Stimulated activated naive CD8-positive, alpha-beta T cell treated with anti-CD3 and anti-CD28 coated beads, Interleukin-15, amount 100 ng/mL, for 72 hours (primary cell): ENCODE results near the gene AGPS.

Experiments
- ATAC-seq: fragments of 150-1000 bp; cut with Tn5 transposase; 2 replicates; pipeline ENCODE4 v1.10.0; 2021; ENCODE audit warnings: mild to moderate bottlenecking, moderate library complexity
- DNase-seq, 2 donors: peaks; one replicate each; pipeline ENCODE4 v3.0.0; 2021 to 2022
- H3K27ac Mint-ChIP-seq, 2 donors: one replicate each; pipeline ENCODE4 v1.8.0; 2022; ENCODE audit warnings: mild to moderate bottlenecking in 2 of 2, mixed read lengths in 2 of 2, moderate library complexity in 2 of 2
- H3K27me3 Mint-ChIP-seq: one replicate; pipeline ENCODE4 v1.8.0; 2022; ENCODE audit warnings: mixed read lengths
- H3K4me1 Mint-ChIP-seq: one replicate; pipeline ENCODE4 v1.8.0; 2022; ENCODE audit warnings: mild to moderate bottlenecking, mixed read lengths
- H3K4me3 Mint-ChIP-seq, 2 donors: one replicate each; pipeline ENCODE4 v1.8.0; 2022; ENCODE audit warnings: mild to moderate bottlenecking in 2 of 2, mixed read lengths in 2 of 2, moderate library complexity in 1 of 2
- H3K9me3 Mint-ChIP-seq, 2 donors: one replicate each; pipeline ENCODE4 v1.8.0; 2022; ENCODE audit warnings: mixed read lengths in 2 of 2

Gene AGPS

DNA sequence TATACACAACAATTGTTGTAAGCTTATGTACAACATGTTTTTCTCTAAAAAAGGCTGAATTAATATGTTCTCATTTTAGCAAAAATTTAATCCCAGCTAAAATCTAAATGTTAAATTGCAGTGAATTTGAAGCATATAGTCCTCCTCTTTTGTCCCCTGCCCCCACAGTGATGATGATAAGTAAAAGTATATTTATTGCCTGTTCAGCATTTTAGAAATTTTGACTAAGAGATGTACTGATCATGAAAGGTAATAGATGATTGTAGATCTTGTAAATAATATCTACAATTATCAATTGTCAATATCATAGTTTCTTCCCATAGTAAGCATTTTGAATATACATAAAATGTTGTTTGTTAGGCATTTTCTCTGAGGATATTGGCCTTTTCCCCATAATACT, 113.9 kb downstream of the AGPS start:
- Mint-ChIP-seq H3K27me3 (no peaks in the 10 kb centered on the region), H3K27ac (no peak overlapping the region), H3K4me1 (no peaks in the 10 kb centered on the region)

DNA sequence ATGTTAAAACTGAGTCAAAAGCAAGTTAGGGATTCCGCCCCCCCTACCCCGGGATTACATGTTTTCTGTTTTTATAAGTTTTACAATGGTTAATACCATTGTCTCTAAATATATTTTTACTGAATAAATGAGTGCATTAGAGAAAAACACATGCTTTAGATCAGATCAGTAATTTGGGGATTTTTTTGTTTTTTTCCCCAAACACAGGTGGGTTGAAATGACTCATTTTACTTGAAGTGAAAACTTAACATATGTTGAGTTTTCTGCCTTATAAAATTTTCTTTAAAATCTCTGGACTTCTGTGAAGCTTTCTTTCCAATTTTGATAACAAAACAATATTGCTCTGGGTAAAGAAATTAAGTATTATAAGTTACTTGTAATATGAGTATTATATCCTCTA, 114.4 kb downstream of the AGPS start:
- no peaks in the 10 kb centered on the region for H3K4me1 Mint-ChIP-seq
- no peak overlapping the region for H3K27ac Mint-ChIP-seq
- no peak overlapping the region for H3K4me3 Mint-ChIP-seq

More for the DNA sequence above, 113.9 kb downstream of the AGPS start:
- ATAC-seq (no peak), DNase-seq (no peak)
- H3K9me3 Mint-ChIP-seq: no peaks in the 10 kb centered on the region
- H3K4me3 Mint-ChIP-seq: no peak overlapping the region

DNA sequence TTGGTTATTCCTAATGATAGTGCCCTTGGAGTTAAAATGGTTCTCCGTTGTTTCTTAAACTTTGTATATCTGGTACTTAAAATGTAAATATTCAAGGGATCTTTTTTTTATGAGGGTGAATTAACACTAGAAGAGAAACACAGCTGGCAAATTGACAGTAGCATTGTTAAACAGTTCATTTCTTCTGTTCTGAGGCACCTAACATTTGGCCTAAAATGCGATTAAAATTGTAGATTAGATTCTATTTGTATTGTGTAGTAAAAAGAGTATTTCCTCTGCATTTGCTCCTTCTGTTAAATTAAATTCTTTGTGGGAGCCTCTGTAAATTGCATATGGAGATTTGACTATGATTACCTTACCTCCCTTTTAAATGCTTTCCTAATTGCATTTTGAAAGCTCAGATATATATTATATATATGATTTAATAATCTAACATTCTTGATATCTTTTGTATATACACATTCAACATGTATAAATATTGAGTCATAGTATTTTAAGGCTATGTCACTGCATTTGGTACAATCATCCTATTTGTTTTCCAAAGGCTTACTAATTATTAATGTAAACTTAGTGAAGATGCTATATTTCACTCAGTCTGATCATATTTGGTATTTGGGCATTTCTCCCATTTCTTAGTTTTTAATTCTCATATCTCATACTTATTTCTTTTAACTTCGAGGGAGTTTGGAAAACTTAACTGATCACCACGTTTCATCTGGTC, 124.4 kb downstream of the AGPS start:
- Mint-ChIP-seq H3K27ac (no peak overlapping the region), H3K9me3 (no peaks in the 10 kb centered on the region), H3K4me3 (no peak overlapping the region), H3K4me1 (peaks cover 6% of the 10 kb centered on the region), H3K27me3 (no peaks in the 10 kb centered on the region)
- ATAC-seq: no peak
- no peak for DNase-seq

More for the DNA sequence above, 114.4 kb downstream of the AGPS start:
- DNase-seq (no peak), ATAC-seq (no peak)
- no peaks in the 10 kb centered on the region for H3K9me3 Mint-ChIP-seq
- no peaks in the 10 kb centered on the region for H3K27me3 Mint-ChIP-seq

DNA sequence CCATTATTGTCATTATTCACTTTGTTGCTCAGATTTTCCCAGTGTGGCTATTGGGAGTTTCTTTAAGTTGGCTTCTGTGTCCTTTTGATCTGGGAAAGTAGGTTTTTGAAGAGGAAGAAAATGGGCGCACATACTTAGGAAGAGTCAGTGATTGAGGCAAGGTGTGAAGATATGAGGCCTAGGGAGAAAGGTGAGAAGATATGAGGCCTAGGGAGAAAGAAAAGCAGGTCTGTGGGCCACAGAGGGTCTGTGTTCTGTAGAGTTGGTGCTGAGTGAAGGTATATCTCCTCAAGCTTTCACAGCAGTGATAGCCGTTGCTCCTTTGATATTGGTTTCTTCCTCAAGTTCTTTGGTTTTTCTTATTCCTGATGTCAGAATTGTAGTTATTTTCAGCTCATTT, 126.2 kb downstream of the AGPS start:
- Mint-ChIP-seq H3K27me3 (no peaks in the 10 kb centered on the region), H3K4me3 (no peak overlapping the region), H3K27ac (no peak overlapping the region)

DNA sequence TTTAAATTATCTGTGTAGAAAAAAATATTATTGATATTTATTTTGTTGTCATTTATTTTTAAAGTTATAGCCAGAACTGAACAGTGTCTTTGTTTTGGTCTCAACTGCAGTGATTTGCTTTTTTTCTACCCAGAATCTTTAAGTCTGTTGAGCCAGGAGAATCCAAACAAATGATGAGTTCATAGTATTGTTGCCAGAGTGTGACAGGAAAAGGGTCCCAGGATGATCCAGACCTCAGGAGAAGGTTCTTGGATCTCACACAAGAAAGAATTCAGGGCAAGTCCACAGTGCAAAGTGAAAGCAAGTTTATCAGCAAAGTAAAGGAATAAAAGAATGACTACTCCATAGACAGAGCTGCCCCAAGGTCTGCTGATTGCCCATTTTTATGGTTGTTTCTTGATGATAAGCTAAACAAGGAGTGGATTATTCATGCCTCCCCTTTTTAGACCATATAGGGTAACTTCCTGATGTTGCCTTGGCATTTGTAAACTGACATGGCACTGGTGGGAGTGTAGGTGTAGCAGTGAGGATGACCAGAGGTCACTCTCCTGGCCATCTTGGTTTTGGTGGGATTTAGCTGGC, 127.1 kb downstream of the AGPS start:
- H3K4me3 Mint-ChIP-seq: no peak overlapping the region
- DNase-seq: no peak
- peaks cover 6% of the 10 kb centered on the region for H3K4me1 Mint-ChIP-seq
- no peaks in the 10 kb centered on the region for H3K27me3 Mint-ChIP-seq
- no peaks in the 10 kb centered on the region for H3K9me3 Mint-ChIP-seq
- no peak overlapping the region for H3K27ac Mint-ChIP-seq
- ATAC-seq: no peak

More for the DNA sequence above, 126.2 kb downstream of the AGPS start:
- Mint-ChIP-seq H3K4me1 (peaks cover 6% of the 10 kb centered on the region), H3K9me3 (no peaks in the 10 kb centered on the region)
- DNase-seq: no peak
- ATAC-seq: no peak

DNA sequence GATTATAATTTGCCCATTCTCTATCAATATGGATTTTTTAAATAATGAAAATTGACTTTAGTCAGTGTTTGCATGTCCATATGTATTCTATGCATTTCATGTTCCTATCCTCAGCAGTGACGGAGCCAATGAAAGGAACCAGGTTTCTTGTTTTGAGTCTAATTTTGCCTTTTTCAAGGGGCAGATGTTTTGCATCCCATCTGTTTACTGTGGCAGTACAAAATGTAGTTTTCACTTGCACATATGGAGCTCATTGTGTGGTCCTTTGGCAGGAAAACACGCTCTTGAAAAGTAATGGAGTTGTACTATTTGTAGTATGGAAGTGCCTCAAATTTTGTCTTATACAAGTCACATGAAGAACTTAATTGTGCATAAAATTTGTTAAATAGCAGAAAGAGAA, 127.8 kb downstream of the AGPS start:
- no peaks in the 10 kb centered on the region for H3K27me3 Mint-ChIP-seq
- no peak overlapping the region for H3K4me3 Mint-ChIP-seq

DNA sequence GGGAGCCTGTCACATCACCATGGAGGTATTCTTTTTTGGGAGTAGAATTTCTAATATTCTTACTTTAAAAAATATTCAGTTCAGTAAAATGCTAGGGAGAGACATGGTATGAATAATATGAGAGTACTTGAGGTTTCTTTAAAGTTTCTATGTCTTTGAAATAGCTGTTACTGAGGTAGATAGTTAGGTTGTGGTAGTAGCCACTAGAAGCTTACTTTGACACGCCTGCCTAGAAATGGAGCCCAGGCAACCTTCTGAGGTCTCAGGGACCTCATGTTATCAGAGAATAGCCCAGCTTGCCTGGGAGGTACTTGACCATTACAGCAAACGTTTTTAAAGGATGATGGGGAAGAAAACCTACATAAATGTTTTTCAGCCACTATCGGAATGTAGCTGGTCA, 131.2 kb downstream of the AGPS start:
- H3K4me1 Mint-ChIP-seq: no peaks in the 10 kb centered on the region
- DNase-seq (no peak), ATAC-seq (peak; percentile 78)
- no peaks in the 10 kb centered on the region for H3K27me3 Mint-ChIP-seq
- no peak overlapping the region for H3K4me3 Mint-ChIP-seq
- no peak overlapping the region for H3K27ac Mint-ChIP-seq
- no peaks in the 10 kb centered on the region for H3K9me3 Mint-ChIP-seq

More for the DNA sequence above, 127.8 kb downstream of the AGPS start:
- Mint-ChIP-seq H3K9me3 (no peaks in the 10 kb centered on the region), H3K27ac (no peak overlapping the region), H3K4me1 (peaks cover 3% of the 10 kb centered on the region)
- DNase-seq (no peak), ATAC-seq (no peak)

DNA sequence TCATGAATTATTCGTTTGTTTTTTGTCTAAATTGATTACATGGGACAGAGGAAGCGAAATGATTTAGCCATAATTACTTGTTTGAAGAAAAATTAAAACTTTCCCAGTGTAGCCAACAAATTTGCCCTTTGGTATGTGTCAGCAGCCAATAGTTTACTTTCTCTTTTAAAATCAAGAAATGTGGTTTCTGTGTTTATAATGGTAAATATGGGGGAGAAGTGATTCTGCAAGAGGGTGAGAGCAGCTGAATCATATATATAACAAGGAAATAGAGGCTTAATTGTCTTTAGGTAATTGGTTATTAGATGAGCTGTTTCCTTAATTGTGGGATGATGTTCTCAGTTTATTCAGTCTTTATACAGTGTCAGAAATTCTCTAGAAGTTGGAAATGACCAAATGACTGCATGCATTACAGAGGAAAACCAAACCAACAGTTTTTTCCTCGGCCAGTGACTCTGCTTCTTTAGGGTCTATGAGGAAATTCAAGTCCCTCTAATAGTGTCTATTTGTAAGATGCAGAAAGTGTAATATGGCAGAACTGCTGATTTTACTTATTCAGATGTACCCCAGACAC, 132.9 kb downstream of the AGPS start:
- no peaks in the 10 kb centered on the region for H3K4me1 Mint-ChIP-seq
- H3K4me3 Mint-ChIP-seq: no peak overlapping the region
- no peak for DNase-seq
- no peak overlapping the region for H3K27ac Mint-ChIP-seq
- no peaks in the 10 kb centered on the region for H3K9me3 Mint-ChIP-seq
- peak; percentile 45 for ATAC-seq
- H3K27me3 Mint-ChIP-seq: no peaks in the 10 kb centered on the region

DNA sequence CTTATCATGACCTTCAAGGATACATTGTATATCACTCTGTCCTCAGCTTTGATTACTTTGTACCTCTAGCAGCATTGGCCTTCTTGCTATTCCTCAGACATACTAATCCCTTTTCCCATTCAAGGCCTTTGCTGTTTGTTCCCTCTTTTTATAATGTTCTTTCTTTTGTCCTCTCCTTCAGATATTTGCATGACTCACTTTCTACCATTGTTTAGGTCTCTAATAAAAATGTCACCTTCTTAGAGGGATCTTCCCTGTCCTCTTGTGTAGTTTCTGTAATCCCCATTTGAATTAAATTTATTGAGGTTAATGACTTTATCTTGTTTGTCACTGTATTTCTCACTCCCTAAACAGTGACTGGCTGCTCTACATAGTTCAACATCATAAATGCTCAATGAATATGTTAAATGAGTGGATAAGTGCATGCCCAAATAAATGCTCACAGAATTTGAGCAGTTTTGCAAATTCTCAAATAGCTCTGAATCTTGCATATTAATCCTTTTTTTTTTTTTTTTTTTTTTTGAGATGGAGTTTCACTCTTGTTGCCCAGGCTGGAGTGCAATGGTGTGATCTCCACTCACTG, 135.9 kb downstream of the AGPS start:
- no peaks in the 10 kb centered on the region for H3K9me3 Mint-ChIP-seq
- H3K27me3 Mint-ChIP-seq: no peaks in the 10 kb centered on the region
- H3K27ac Mint-ChIP-seq: no peak overlapping the region
- no peaks in the 10 kb centered on the region for H3K4me1 Mint-ChIP-seq
- no peak overlapping the region for H3K4me3 Mint-ChIP-seq
- ATAC-seq (no peak), DNase-seq (no peak)

DNA sequence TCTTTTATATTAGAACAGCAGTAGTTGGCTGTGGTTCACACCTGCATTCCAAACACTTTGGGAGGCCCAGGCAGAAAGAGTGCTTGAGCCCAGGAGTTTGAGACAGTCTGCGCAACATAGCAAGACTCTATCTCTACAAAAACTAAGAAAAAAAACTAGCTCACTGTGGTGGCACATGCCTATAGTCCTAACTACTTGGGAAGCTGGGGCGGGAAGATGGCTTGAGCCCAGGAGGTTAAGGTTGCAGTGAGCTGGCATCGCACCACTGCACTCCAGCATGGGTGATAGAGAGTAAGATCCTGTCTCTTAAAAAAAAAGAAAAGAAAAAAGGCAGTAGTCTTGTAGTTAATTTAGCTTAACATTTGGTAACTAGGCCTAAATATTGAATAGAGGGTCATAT, 136.6 kb downstream of the AGPS start:
- no peaks in the 10 kb centered on the region for H3K4me1 Mint-ChIP-seq
- H3K27me3 Mint-ChIP-seq: no peaks in the 10 kb centered on the region
- no peak overlapping the region for H3K4me3 Mint-ChIP-seq
- ATAC-seq (no peak), DNase-seq (no peak)
- no peaks in the 10 kb centered on the region for H3K9me3 Mint-ChIP-seq
- H3K27ac Mint-ChIP-seq: no peak overlapping the region

DNA sequence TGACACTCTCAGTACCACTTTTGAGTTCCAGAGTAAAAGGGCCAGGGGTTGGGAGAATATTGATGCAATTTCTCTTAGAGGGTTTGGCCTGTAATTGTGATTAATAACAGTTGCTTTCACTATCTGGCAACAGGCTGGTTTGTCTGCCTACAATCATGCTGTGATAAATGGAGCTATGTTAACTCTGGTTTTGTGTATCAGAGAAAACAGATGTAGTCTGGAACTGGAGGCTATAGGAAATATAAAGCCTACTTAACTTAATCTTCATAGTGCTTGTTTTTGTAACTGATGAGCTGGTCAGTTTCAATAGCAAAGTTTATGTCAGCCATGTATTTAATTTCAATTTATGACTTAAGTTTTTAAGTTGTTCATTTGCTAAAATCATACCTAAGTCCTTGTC, 138.0 kb downstream of the AGPS start:
- Mint-ChIP-seq H3K4me3 (no peak overlapping the region), H3K4me1 (no peaks in the 10 kb centered on the region), H3K9me3 (no peaks in the 10 kb centered on the region), H3K27ac (no peak overlapping the region), H3K27me3 (no peaks in the 10 kb centered on the region)
- DNase-seq: no peak
- no peak for ATAC-seq

DNA sequence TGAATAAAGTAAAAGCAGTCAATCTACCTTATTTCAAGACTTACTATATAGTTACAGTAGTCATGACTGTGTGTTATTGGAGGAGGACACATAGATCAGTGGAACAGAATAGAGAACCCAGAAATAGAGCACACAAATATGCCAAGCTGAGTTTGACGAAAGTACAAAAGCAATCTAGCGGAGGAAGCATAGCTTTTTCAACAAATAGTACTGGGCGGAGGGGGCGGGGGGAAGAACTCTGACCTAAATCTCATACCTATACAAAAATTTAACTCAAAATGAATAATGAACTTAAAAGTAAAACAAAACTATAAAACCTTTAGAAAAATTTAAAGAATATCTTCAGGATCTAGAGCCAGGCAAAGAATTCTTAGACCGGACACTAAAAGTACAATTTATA, 139.1 kb downstream of the AGPS start:
- H3K4me1 Mint-ChIP-seq: no peaks in the 10 kb centered on the region
- H3K27ac Mint-ChIP-seq: no peak overlapping the region
- ATAC-seq: no peak
- H3K9me3 Mint-ChIP-seq: no peaks in the 10 kb centered on the region
- no peak for DNase-seq
- H3K4me3 Mint-ChIP-seq: no peak overlapping the region
- no peaks in the 10 kb centered on the region for H3K27me3 Mint-ChIP-seq

DNA sequence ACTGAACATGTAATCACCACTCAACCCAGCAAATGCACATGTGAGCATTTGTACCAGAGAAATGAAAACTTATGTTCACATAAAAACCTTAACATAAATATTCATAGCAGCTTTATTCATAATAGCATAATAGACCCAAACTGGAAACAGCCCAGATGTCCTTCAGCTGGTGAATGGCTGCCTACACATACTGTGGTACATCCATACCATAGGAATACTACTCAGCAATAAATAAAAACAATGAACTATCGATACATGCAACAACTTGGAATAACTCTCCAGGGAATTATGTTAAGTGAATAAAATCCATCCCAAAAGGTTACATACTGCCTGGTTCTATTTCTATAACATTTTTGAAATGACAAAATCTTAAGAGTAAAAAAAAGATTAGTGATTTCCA, 140.0 kb downstream of the AGPS start:
- DNase-seq: no peak
- Mint-ChIP-seq H3K4me1 (no peaks in the 10 kb centered on the region), H3K27ac (no peak overlapping the region), H3K27me3 (no peaks in the 10 kb centered on the region), H3K4me3 (no peak overlapping the region), H3K9me3 (no peaks in the 10 kb centered on the region)
- ATAC-seq: no peak

DNA sequence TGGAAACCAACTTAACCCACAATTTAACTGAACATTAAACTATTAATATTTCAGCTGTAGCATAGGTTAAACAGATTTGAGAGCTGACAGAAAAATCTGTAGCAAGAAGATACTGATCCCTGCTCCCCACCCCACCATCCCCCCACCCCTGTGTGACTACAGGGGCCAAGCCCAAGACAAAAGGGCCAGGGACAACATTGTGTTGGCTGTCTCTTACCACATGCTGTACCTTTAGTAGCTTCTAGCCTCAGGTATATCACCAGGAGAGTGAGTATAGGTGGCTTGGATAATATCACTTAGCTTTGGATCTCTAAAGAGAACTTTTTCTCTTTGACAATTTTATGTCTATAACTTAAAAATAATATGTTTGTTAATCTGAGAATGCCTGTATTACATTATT, 140.7 kb downstream of the AGPS start:
- Mint-ChIP-seq H3K4me1 (no peaks in the 10 kb centered on the region), H3K4me3 (no peak overlapping the region), H3K27me3 (no peaks in the 10 kb centered on the region), H3K27ac (no peak overlapping the region), H3K9me3 (no peaks in the 10 kb centered on the region)
- DNase-seq: no peak
- ATAC-seq: no peak

DNA sequence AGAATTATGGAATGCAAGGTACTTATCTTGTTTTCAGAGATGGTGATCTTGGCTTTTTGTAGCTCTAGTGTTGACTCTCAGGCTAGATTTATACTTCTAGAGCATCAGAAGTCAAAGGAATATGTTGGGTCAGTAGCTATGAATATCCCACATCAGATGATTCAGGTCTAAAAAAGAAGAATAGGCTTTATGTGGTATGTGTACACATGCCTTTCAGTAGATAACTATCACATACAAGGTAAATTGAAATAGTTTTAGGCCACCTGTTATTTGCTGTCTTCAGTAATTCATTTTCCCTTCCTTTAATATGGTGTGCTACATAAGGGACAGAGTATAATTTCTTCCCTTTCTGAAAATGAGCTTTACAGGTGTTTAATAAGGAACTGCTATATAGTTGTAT, 142.4 kb downstream of the AGPS start:
- Mint-ChIP-seq H3K27me3 (no peaks in the 10 kb centered on the region), H3K4me1 (no peaks in the 10 kb centered on the region), H3K9me3 (no peaks in the 10 kb centered on the region), H3K27ac (no peak overlapping the region), H3K4me3 (no peak overlapping the region)
- no peak for ATAC-seq
- DNase-seq: no peak

DNA sequence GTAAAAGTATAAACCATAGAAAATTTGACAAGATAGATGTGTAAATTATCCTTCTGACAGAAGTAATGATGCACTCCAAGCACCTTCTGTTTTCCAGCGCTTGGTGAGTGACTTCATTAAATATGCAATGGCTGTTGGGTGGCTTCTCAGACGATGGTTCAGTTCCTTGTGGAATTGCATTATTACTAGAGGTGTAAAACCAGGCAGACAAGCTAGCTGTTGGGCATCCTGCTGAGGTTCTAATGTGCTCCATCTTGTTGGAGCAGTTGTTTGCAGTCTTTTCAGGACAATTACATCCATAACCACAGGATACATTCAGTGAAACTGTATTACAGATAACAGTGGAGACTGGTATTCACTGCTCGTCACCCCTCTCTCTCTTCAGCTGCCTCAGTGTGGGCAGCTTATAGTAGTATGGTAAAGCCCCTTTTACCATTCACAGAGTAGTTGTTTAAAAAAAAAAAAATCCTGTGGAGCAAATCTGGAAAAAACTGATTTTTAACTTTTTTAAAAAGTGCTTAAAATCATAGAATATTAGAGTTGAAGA, 143.5 kb downstream of the AGPS start:
- H3K4me3 Mint-ChIP-seq: no peak overlapping the region
- H3K27ac Mint-ChIP-seq: no peak overlapping the region
- DNase-seq: no peak
- no peaks in the 10 kb centered on the region for H3K9me3 Mint-ChIP-seq
- H3K27me3 Mint-ChIP-seq: no peaks in the 10 kb centered on the region
- ATAC-seq: no peak
- H3K4me1 Mint-ChIP-seq: no peaks in the 10 kb centered on the region
